Stomach (tissue), 4 donors: ENCODE data around the gene CCDC146.
"Not testable (repeated sequence)": the region's sequence is repeated elsewhere in the genome, so short reads cannot be mapped to it uniquely, and the experiment has no call there.

ENCODE experiments used
- CTCF ChIP-seq, 7 experiments: fragments of 450-650 bp in 4 of 7; fragments of 200-600 bp in 3 of 7; sonication (generic) in 3 of 7; IDR thresholded peaks; one replicate each; pipeline ENCODE4 v1.5.1; 2016 to 2019; ENCODE audit warnings: antibody characterized with exemption in 7 of 7, control low read depth in 2 of 7, mild to moderate bottlenecking in 1 of 7
- EP300 ChIP-seq: sonication (generic); formaldehyde crosslinking; IDR thresholded peaks from one replicate; pipeline ENCODE4 v1.6.1; 2017; ENCODE audit warnings: antibody characterized with exemption
- POLR2A ChIP-seq, 4 donors: fragments of 450-650 bp; IDR thresholded peaks; one replicate each; pipeline ENCODE4 v1.6.1; 2016; ENCODE audit warnings: antibody characterized with exemption in 4 of 4, control low read depth in 2 of 4, mild to moderate bottlenecking in 1 of 4, moderate library complexity in 1 of 4
- POLR2AphosphoS5 ChIP-seq, 3 donors: sonication (generic); formaldehyde crosslinking; IDR thresholded peaks; one replicate each; pipeline ENCODE4 v1.6.1; 2016; ENCODE audit warnings: antibody characterized with exemption in 3 of 3

GRCh38 chr7:77082192-77082591 lies 40.2 kb upstream of the CCDC146 start:
- TF ChIP-seq CTCF (IDR thresholded peaks at IDR 0.05); POLR2AphosphoS5 (IDR thresholded peaks at IDR 0.05); POLR2A (IDR thresholded peaks at IDR 0.05); EP300: not testable (repeated sequence)
